ENCODE data around the gene ZNF892.

Gene ZNF892

DNA sequence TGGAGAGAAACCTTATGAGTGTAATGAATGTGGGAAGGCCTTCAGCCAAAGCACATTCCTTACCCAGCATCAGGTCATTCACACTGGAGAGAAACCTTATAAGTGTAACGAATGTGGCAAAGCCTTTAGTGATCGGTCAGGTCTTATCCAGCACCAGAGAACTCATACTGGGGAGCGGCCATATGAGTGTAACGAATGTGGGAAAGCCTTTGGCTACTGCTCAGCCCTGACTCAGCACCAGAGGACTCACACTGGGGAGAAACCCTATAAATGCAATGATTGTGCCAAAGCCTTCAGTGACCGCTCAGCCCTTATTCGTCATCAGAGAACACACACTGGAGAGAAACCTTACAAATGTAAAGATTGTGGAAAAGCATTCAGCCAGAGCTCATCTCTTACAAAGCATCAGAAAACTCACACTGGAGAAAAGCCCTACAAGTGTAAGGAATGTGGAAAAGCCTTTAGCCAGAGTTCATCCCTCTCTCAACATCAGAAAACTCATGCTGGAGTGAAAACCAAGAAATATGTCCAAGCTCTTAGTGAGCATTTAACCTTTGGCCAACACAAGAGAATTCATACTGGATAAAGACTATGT lies 7.8 kb downstream of the ZNF892 start:
- no peaks in the 10 kb centered on the region for H3K9me2 ChIP-seq (replicated peaks; ENCODE audit: low read depth, low read length)
- H3K4me2 ChIP-seq (ENCODE audit: low read depth, low read length, poor library complexity, severe bottlenecking): no peak overlapping the region
- H3K79me2 ChIP-seq (ENCODE audit: insufficient read depth, low read length): no peaks in the 10 kb centered on the region
- peaks cover 73% of the 10 kb centered on the region for H3K9me3 ChIP-seq (ENCODE audit: insufficient read depth, low read depth, low read length)
- no peak overlapping the region for H3K9ac ChIP-seq (ENCODE audit: low read depth, low read length, poor library complexity, severe bottlenecking)
- peaks cover 9% of the 10 kb centered on the region for H3K27me3 ChIP-seq (ENCODE audit: insufficient read depth, low read length, poor library complexity, severe bottlenecking)
- peaks cover 51% of the 10 kb centered on the region for H3K36me3 ChIP-seq (ENCODE audit: insufficient read depth, low read length)
- H2AFZ ChIP-seq (ENCODE audit: low read length): no peak overlapping the region
- H3F3A ChIP-seq (ENCODE audit: low read depth): no peaks in the 10 kb centered on the region
- no peaks in the 10 kb centered on the region for H4K20me1 ChIP-seq (ENCODE audit: insufficient read depth, low read length, poor library complexity, severe bottlenecking)
- H3K4me1 ChIP-seq (ENCODE audit: insufficient read depth, low read length, poor library complexity, severe bottlenecking): no peaks in the 10 kb centered on the region
- TF ChIP-seq CTCF (conservative IDR thresholded peaks at IDR 0.05; ENCODE audit: low read length) (no peak), EZH2phosphoT487 (IDR thresholded peaks at IDR 0.05; ENCODE audit: borderline replicate concordance) (no peak)
- H3K4me3 ChIP-seq (ENCODE audit: low read length, poor library complexity, severe bottlenecking): no peak overlapping the region

GRCh38 chr2:95220449-95220848 lies 13.1 kb downstream of the ZNF892 start:
- Histone ChIP-seq H3K36me3 (ENCODE audit: insufficient read depth, low read length) (peaks cover 7% of the 10 kb centered on the region; the same call in 1 of the 2 replicates), H3F3A (ENCODE audit: low read depth) (no peaks in the 10 kb centered on the region), H3K79me2 (ENCODE audit: insufficient read depth, low read length) (no peaks in the 10 kb centered on the region), H3K27me3 (ENCODE audit: insufficient read depth, low read length, poor library complexity, severe bottlenecking) (peaks cover 4% of the 10 kb centered on the region), H3K4me3 (ENCODE audit: low read length, poor library complexity, severe bottlenecking) (no peak overlapping the region), H3K9me2 (replicated peaks; ENCODE audit: low read depth, low read length) (no peaks in the 10 kb centered on the region), H2AFZ (ENCODE audit: low read length) (no peak overlapping the region), H3K9ac (ENCODE audit: low read depth, low read length, poor library complexity, severe bottlenecking) (no peak overlapping the region), H3K4me1 (ENCODE audit: insufficient read depth, low read length, poor library complexity, severe bottlenecking) (no peaks in the 10 kb centered on the region), H3K9me3 (ENCODE audit: insufficient read depth, low read depth, low read length) (peaks cover 44% of the 10 kb centered on the region; the same call in 1 of the 2 replicates), H4K20me1 (ENCODE audit: insufficient read depth, low read length, poor library complexity, severe bottlenecking) (no peaks in the 10 kb centered on the region), H3K4me2 (ENCODE audit: low read depth, low read length, poor library complexity, severe bottlenecking) (no peak overlapping the region)
- TF ChIP-seq EZH2phosphoT487 (IDR thresholded peaks at IDR 0.05; ENCODE audit: borderline replicate concordance) (no peak), CTCF (conservative IDR thresholded peaks at IDR 0.05; ENCODE audit: low read length) (no peak)

GRCh38 chr2:95225658-95226057 lies 18.3 kb downstream of the ZNF892 start:
- no peaks in the 10 kb centered on the region for H4K20me1 ChIP-seq (ENCODE audit: insufficient read depth, low read length, poor library complexity, severe bottlenecking)
- H3K4me3 ChIP-seq (ENCODE audit: low read length, poor library complexity, severe bottlenecking): no peak overlapping the region
- H3K9me2 ChIP-seq (replicated peaks; ENCODE audit: low read depth, low read length): no peaks in the 10 kb centered on the region
- H3K9me3 ChIP-seq (ENCODE audit: insufficient read depth, low read depth, low read length): peaks cover 7% of the 10 kb centered on the region; the same call in 1 of the 2 replicates
- no peak overlapping the region for H3K4me2 ChIP-seq (ENCODE audit: low read depth, low read length, poor library complexity, severe bottlenecking)
- H3K36me3 ChIP-seq (ENCODE audit: insufficient read depth, low read length): no peaks in the 10 kb centered on the region
- no peak overlapping the region for H2AFZ ChIP-seq (ENCODE audit: low read length)
- H3K4me1 ChIP-seq (ENCODE audit: insufficient read depth, low read length, poor library complexity, severe bottlenecking): no peaks in the 10 kb centered on the region
- no peak overlapping the region for H3K9ac ChIP-seq (ENCODE audit: low read depth, low read length, poor library complexity, severe bottlenecking)
- H3K79me2 ChIP-seq (ENCODE audit: insufficient read depth, low read length): no peaks in the 10 kb centered on the region
- no peaks in the 10 kb centered on the region for H3F3A ChIP-seq (ENCODE audit: low read depth)
- H3K27me3 ChIP-seq (ENCODE audit: insufficient read depth, low read length, poor library complexity, severe bottlenecking): no peaks in the 10 kb centered on the region
- no peak for TF ChIP-seq CTCF (conservative IDR thresholded peaks at IDR 0.05; ENCODE audit: low read length)
- no peak for TF ChIP-seq EZH2phosphoT487 (IDR thresholded peaks at IDR 0.05; ENCODE audit: borderline replicate concordance)

All from Loucy (cell line).